HG03066 (cell line): ENCODE results near the gene CLPTM1.
A peak's percentile ranks its signal among the peaks of the same experiment; 100 is the strongest.
"Not testable (repeated sequence)": the region's sequence is repeated elsewhere in the genome, so short reads cannot be mapped to it uniquely, and the experiment has no call there.

Experiments used
- ATAC-seq: cut with Tn5 transposase; IDR thresholded peaks from one replicate; pipeline ENCODE4 v1.9.1; 2021; ENCODE audit warnings: low read depth; ENCODE audit not compliant: unreplicated experiment

CLPTM1 gene

GRCh38 chr19:44954649-44955504 lies at the start of gene CLPTM1:
CLPTM1 (plus strand) TSS chr19:44955380; CDS start chr19:44955396, 16 bp downstream.
- ATAC-seq, result peak; percentile 72

GRCh38 chr19:44905437-44906160 lies 49.6 kb upstream of the CLPTM1 start, which contains the start of gene APOE:
APOE (plus strand) TSS chr19:44905796; CDS start chr19:44906625, 829 bp downstream.
- no peak for ATAC-seq

- ATAC-seq, result no peak
Measured at GRCh38 chr19:44907613-44908012, 47.6 kb upstream of the CLPTM1 start.

GRCh38 chr19:44908074-44908835 lies 46.9 kb upstream of the CLPTM1 start:
- ATAC-seq, result no peak

GRCh38 chr19:44908836-44909261 lies 46.3 kb upstream of the CLPTM1 start:
- no peak for ATAC-seq

- ATAC-seq, result no peak
Measured at GRCh38 chr19:44909775-44910174, 45.4 kb upstream of the CLPTM1 start.

- ATAC-seq, result not testable (repeated sequence)
Measured at GRCh38 chr19:44911896-44912295, 43.3 kb upstream of the CLPTM1 start.

- ATAC-seq, result no peak
Measured at GRCh38 chr19:44912854-44913253, 42.3 kb upstream of the CLPTM1 start.

- ATAC-seq, result not testable (repeated sequence)
Measured at GRCh38 chr19:44913512-44914432, 41.4 kb upstream of the CLPTM1 start.

- ATAC-seq, result peak; percentile 76
Measured at GRCh38 chr19:44914433-44915206, 40.6 kb upstream of the CLPTM1 start, which contains the start of gene APOC1. APOC1 (plus strand) TSS chr19:44914608; CDS start chr19:44914892, 284 bp downstream.

GRCh38 chr19:44924243-44924725 lies 30.9 kb upstream of the CLPTM1 start:
- no peak for ATAC-seq

GRCh38 chr19:44925114-44925891 lies 29.9 kb upstream of the CLPTM1 start:
- ATAC-seq, result no peak

GRCh38 chr19:44926245-44927077 lies 28.7 kb upstream of the CLPTM1 start:
- not testable (repeated sequence) for ATAC-seq

GRCh38 chr19:44927746-44928145 lies 27.4 kb upstream of the CLPTM1 start:
- no peak for ATAC-seq

GRCh38 chr19:44930088-44930487 lies 25.1 kb upstream of the CLPTM1 start:
- no peak for ATAC-seq

- ATAC-seq, result no peak
Measured at GRCh38 chr19:44931541-44931940, 23.6 kb upstream of the CLPTM1 start.

- ATAC-seq, result no peak
Measured at GRCh38 chr19:44939668-44940067, 15.5 kb upstream of the CLPTM1 start.
